HEK293 (cell line): ENCODE data around the gene C19orf73.

ENCODE experiments used
- ATF2 ChIP-seq: fragments of 450-650 bp; formaldehyde crosslinking; IDR thresholded peaks from 2 replicates; pipeline ENCODE4 v1.5.1; 2016; ENCODE audit warnings: missing biosample characterization, missing genetic modification characterization, low read depth
- BCL11B ChIP-seq: fragments of 450-650 bp; formaldehyde crosslinking; IDR thresholded peaks from 2 replicates; pipeline ENCODE4 v1.5.1; 2016; ENCODE audit warnings: low read depth, missing biosample characterization, missing genetic modification characterization
- GLI2 ChIP-seq: fragments of 450-650 bp; formaldehyde crosslinking; IDR thresholded peaks from 2 replicates; pipeline ENCODE4; 2017; ENCODE audit warnings: missing biosample characterization, missing genetic modification characterization, low read depth, borderline replicate concordance
- KLF9 ChIP-seq: fragments of 450-650 bp; formaldehyde crosslinking; IDR thresholded peaks from 2 replicates; pipeline ENCODE4 v1.5.1; 2016; ENCODE audit warnings: missing biosample characterization, missing genetic modification characterization, low read depth
- PRDM1 ChIP-seq: fragments of 450-650 bp; formaldehyde crosslinking; IDR thresholded peaks from 2 replicates; pipeline ENCODE4; 2016; ENCODE audit warnings: missing biosample characterization, missing genetic modification characterization
- SCRT1 ChIP-seq: fragments of 450-650 bp; formaldehyde crosslinking; IDR thresholded peaks from 2 replicates; pipeline ENCODE4 v1.5.1; 2016; ENCODE audit warnings: missing biosample characterization, missing genetic modification characterization, borderline replicate concordance
- SCRT2 ChIP-seq: fragments of 450-650 bp; formaldehyde crosslinking; IDR thresholded peaks from 2 replicates; pipeline ENCODE4 v1.5.1; 2016; ENCODE audit warnings: missing biosample characterization, missing genetic modification characterization
- ZFHX2 ChIP-seq: fragments of 450-650 bp; formaldehyde crosslinking; conservative IDR thresholded peaks from 2 replicates; pipeline ENCODE4 v1.5.1; 2016; ENCODE audit warnings: missing biosample characterization, missing genetic modification characterization
- ZFP3 ChIP-seq: fragments of 450-650 bp; formaldehyde crosslinking; IDR thresholded peaks from 2 replicates; pipeline ENCODE4 v1.5.1; 2016; ENCODE audit warnings: low read depth, missing biosample characterization, missing genetic modification characterization
- ZNF174 ChIP-seq: fragments of 450-650 bp; formaldehyde crosslinking; IDR thresholded peaks from 2 replicates; pipeline ENCODE4 v1.5.0; 2017; ENCODE audit warnings: missing biosample characterization, mild to moderate bottlenecking, missing genetic modification characterization
- ZNF175 ChIP-seq: fragments of 450-650 bp; formaldehyde crosslinking; IDR thresholded peaks from 2 replicates; pipeline ENCODE4 v1.5.1; 2016; ENCODE audit warnings: missing biosample characterization, missing genetic modification characterization
- ZNF211 ChIP-seq: fragments of 450-650 bp; formaldehyde crosslinking; IDR thresholded peaks from 2 replicates; pipeline ENCODE4 v1.5.1; 2016; ENCODE audit warnings: low read depth, missing biosample characterization, missing genetic modification characterization
- ZNF24 ChIP-seq: fragments of 450-650 bp; formaldehyde crosslinking; IDR thresholded peaks from 2 replicates; pipeline ENCODE4 v1.5.1; 2016; ENCODE audit warnings: missing biosample characterization, missing genetic modification characterization
- ZNF274 ChIP-seq, 2 experiments: fragments of 200-500 bp in 1 of 2; fragments of 450-650 bp in 1 of 2; sonication (Bioruptor generic) in 1 of 2; formaldehyde crosslinking in 1 of 2; IDR thresholded peaks; 2 replicates each; pipeline versions ENCODE4 v1.5.1 to v1.6.1; 2014 to 2016; ENCODE audit warnings: borderline replicate concordance in 1 of 2, inconsistent platforms in 1 of 2, low read length in 1 of 2, missing biosample characterization in 1 of 2, missing genetic modification characterization in 1 of 2
- ZNF335 ChIP-seq: fragments of 450-650 bp; formaldehyde crosslinking; conservative IDR thresholded peaks from 2 replicates; pipeline ENCODE4 v1.5.1; 2016; ENCODE audit warnings: missing biosample characterization, missing genetic modification characterization
- ZNF366 ChIP-seq: fragments of 450-650 bp; formaldehyde crosslinking; conservative IDR thresholded peaks from 2 replicates; pipeline ENCODE4 v1.5.1; 2016; ENCODE audit warnings: missing biosample characterization, missing genetic modification characterization
- ZNF473 ChIP-seq: fragments of 450-650 bp; formaldehyde crosslinking; IDR thresholded peaks from 2 replicates; pipeline ENCODE4 v1.5.1; 2017; ENCODE audit warnings: missing biosample characterization, missing genetic modification characterization
- ZNF501 ChIP-seq: fragments of 450-650 bp; formaldehyde crosslinking; IDR thresholded peaks from 2 replicates; pipeline ENCODE4 v1.5.1; 2016; ENCODE audit warnings: missing biosample characterization, missing genetic modification characterization
- ZNF530 ChIP-seq: fragments of 450-650 bp; formaldehyde crosslinking; IDR thresholded peaks from 2 replicates; pipeline ENCODE4 v1.5.1; 2016; ENCODE audit warnings: low read depth, missing biosample characterization, missing genetic modification characterization
- ZNF580 ChIP-seq: fragments of 450-650 bp; formaldehyde crosslinking; IDR thresholded peaks from 2 replicates; pipeline ENCODE4 v1.5.1; 2016; ENCODE audit warnings: missing biosample characterization, missing genetic modification characterization
- ZNF585B ChIP-seq: fragments of 450-650 bp; formaldehyde crosslinking; IDR thresholded peaks from 2 replicates; pipeline ENCODE4 v1.5.1; 2016; ENCODE audit warnings: missing biosample characterization, missing genetic modification characterization
- ZNF626 ChIP-seq: fragments of 450-650 bp; sonication (Bioruptor Pico); formaldehyde crosslinking; IDR thresholded peaks from 2 replicates; pipeline ENCODE4 v1.5.1; 2018; ENCODE audit warnings: missing biosample characterization, missing genetic modification characterization, inconsistent platforms
- ZNF654 ChIP-seq: fragments of 450-650 bp; formaldehyde crosslinking; IDR thresholded peaks from 2 replicates; pipeline ENCODE4 v1.5.1; 2016; ENCODE audit warnings: low read depth, missing biosample characterization, missing genetic modification characterization
- ZSCAN23 ChIP-seq: fragments of 450-650 bp; formaldehyde crosslinking; IDR thresholded peaks from 2 replicates; pipeline ENCODE4 v1.5.1; 2016; ENCODE audit warnings: missing biosample characterization, missing genetic modification characterization
- ZXDB ChIP-seq: fragments of 450-650 bp; formaldehyde crosslinking; IDR thresholded peaks from 2 replicates; pipeline ENCODE4 v1.5.1; 2016; ENCODE audit warnings: missing biosample characterization, missing genetic modification characterization
- TF ChIP-seq, protein P1 (sequence below): fragments of 450-650 bp; formaldehyde crosslinking; IDR thresholded peaks from 2 replicates; pipeline ENCODE4 v1.5.1; 2016; ENCODE audit warnings: missing biosample characterization, missing genetic modification characterization

C19orf73 gene

DNA sequence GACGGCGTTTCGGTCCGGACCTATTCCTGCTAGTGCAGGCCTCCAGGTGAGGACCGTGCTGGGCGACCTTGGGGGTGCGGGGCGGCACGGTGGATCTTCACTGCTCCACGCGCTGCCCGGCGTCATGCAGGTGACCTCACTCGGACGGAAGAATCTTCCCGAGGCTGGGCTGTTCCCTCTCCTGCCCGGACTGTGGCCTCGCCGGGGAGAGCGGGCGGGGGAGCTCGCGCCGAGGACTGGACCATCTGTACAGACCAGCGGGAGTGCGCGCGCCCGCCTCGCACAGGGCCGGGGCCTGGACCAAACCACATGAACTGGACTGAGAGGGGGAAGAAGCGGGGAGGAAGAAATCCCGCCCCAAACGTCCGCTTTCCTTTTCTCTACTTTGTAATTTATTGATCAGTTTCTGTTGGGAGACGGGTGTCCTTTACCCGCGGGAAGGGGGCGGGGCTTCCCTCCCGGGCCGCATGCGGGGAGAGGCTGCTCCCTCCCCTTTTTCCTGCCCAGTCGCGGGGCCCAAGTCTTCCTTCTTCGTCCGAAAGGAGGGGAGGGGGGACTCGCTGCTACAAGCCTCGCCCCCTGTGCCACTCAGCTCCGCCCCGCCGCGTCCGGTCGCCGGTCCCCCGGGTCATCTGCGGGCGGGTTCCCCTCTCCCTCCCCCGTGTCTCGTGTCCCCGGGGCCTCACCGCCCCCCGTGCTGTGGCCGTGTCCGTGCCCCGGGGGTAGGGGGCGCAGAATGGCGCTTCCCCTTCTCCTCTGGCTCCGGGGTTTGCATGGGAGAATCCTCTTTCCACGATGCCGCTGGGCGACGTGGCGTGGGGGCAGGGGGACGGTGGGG is 31.4 kb upstream of the C19orf73 start (continued):
- no peak for TF ChIP-seq ZNF274 (IDR thresholded peaks at IDR 0.05; ENCODE audit: low read length)
- TF ChIP-seq ZNF274 (tag by site-specific recombination; IDR thresholded peaks at IDR 0.05; ENCODE audit: borderline replicate concordance), result no peak
- no peak for TF ChIP-seq SCRT2 (tag by site-specific recombination)
- no peak for TF ChIP-seq SCRT1 (tag by site-specific recombination)
- no peak; the same call in 1 of the 2 replicates for TF ChIP-seq BCL11B (tag by site-specific recombination)
- TF ChIP-seq ZXDB (tag by site-specific recombination), result peak; percentile 67; the same call in 1 of the 2 replicates
- peak; percentile 57; the same call in 1 of the 2 replicates for TF ChIP-seq ZFHX2 (tag by site-specific recombination)
- TF ChIP-seq ZNF174 (tag by site-specific recombination), result no peak
- no peak for TF ChIP-seq GLI2 (tag by site-specific recombination)
- peak; percentile 71 for TF ChIP-seq PRDM1
- TF ChIP-seq ZNF24 (tag by site-specific recombination), result no peak
- TF ChIP-seq KLF9, result peak; percentile 84
- no peak for TF ChIP-seq ZNF626 (tag by site-specific recombination)
- TF ChIP-seq ZNF530, result no peak
- TF ChIP-seq ZNF580, result no peak
- no peak for TF ChIP-seq ZFP3 (tag by site-specific recombination)
- no peak for TF ChIP-seq ZNF654 (tag by site-specific recombination)
- TF ChIP-seq ZNF473 (tag by site-specific recombination), result no peak
- TF ChIP-seq, protein P1, sequence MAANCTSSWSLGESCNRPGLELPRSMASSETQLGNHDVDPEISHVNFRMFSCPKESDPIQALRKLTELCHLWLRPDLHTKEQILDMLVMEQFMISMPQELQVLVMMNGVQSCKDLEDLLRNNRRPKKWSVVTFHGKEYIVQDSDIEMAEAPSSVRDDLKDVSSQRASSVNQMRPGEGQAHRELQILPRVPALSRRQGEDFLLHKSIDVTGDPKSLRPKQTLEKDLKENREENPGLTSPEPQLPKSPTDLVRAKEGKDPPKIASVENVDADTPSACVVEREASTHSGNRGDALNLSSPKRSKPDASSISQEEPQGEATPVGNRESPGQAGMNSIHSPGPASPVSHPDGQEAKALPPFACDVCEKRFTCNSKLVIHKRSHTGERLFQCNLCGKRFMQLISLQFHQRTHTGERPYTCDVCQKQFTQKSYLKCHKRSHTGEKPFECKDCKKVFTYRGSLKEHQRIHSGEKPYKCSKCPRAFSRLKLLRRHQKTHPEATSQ, result no peak
- TF ChIP-seq ZNF501, result no peak
- TF ChIP-seq ZNF175 (tag by site-specific recombination), result no peak
- TF ChIP-seq ZNF211, result no peak
- no peak for TF ChIP-seq ZSCAN23 (tag by site-specific recombination)
- TF ChIP-seq ATF2 (tag by site-specific recombination), result 0 out of 2 replicates have a peak, but pooled peaks have one; percentile 17
- no peak for TF ChIP-seq ZNF585B (tag by site-specific recombination)
- peak; percentile 86 for TF ChIP-seq ZNF335 (tag by site-specific recombination)
- TF ChIP-seq ZNF366 (tag by site-specific recombination), result peak; percentile 48
